BE2C (cell line): ENCODE measurements around the gene LHX3.

Source experiments
- DNase-seq: peaks from one replicate; pipeline ENCODE4 v3.0.0-alpha.2; 2020
- H3K27me3 ChIP-seq: fragments of 250-450 bp; sonication (Bioruptor Pico); 2 replicates; pipeline ENCODE4 v1.5.1; 2020; ENCODE audit warnings: mild to moderate bottlenecking
- H3K36me3 ChIP-seq: fragments of 250-450 bp; sonication (Bioruptor Pico); 2 replicates; pipeline ENCODE4 v1.5.1; 2020; ENCODE audit warnings: mild to moderate bottlenecking
- H3K4me1 ChIP-seq: fragments of 250-450 bp; sonication (Bioruptor Pico); 2 replicates; pipeline ENCODE4 v1.5.1; 2020
- H3K4me3 ChIP-seq: 2 replicates; pipeline ENCODE4 v1.5.1; 2011; ENCODE audit warnings: low read depth, low read length
- H3K9me3 ChIP-seq: fragments of 250-450 bp; sonication (Bioruptor Pico); 2 replicates; pipeline ENCODE4 v1.5.1; 2020
- TF ChIP-seq, protein P1 (sequence below): IDR thresholded peaks from 2 replicates; pipeline ENCODE4 v1.5.1; 2012; ENCODE audit warnings: mild to moderate bottlenecking, low read depth, low read length

LHX3 gene

DNA sequence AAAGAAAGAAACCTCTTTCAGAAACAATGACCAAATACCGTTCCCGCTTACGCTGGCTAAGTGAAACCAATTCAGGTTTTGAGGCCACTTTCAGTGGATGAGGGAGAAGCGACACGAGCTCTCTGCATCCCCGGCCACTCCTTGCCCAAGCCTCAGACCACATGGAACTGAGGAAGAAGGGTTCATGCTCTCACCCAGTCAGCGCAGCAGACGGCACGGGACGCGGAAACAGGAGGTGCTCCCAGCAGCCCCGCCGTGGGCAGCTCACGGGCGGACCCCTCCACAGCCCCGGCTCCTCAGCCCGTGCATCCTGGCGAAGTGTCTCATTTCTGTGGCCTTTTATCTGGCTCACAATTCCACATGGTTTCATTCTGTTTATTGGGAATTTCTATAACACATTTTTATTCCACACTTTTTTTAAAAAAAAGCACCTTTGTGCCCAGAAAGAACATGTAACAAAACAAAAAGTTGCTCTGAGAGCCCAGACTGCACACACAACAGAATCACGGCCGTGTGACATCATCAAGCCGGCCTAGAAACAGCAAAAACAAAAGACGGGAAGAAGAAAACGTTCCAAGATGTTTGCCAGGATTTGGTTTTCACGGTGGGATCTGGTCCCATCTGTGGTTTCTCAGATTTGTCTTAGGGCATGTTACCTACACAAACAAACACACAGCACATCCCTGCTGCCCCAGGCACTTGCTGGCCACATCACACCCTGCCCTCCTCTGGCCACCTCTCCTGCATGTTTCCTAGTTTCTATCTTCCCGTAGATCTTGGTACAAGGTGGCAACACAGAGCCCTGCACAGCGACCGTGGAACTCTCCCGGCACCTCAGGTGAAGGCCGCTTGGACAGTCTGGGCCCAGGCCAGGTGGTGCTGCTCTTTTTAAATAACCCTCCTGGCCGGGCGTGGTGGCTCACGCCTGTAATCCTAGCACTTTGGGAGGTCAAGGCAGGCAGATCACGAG is 24.5 kb upstream of the LHX3 start:
- Histone ChIP-seq H3K27me3 (no peaks in the 10 kb centered on the region), H3K4me3 (no peak overlapping the region), H3K36me3 (peaks cover 48% of the 10 kb centered on the region), H3K4me1 (peaks cover 18% of the 10 kb centered on the region), H3K9me3 (no peaks in the 10 kb centered on the region)
- TF ChIP-seq, protein P1, sequence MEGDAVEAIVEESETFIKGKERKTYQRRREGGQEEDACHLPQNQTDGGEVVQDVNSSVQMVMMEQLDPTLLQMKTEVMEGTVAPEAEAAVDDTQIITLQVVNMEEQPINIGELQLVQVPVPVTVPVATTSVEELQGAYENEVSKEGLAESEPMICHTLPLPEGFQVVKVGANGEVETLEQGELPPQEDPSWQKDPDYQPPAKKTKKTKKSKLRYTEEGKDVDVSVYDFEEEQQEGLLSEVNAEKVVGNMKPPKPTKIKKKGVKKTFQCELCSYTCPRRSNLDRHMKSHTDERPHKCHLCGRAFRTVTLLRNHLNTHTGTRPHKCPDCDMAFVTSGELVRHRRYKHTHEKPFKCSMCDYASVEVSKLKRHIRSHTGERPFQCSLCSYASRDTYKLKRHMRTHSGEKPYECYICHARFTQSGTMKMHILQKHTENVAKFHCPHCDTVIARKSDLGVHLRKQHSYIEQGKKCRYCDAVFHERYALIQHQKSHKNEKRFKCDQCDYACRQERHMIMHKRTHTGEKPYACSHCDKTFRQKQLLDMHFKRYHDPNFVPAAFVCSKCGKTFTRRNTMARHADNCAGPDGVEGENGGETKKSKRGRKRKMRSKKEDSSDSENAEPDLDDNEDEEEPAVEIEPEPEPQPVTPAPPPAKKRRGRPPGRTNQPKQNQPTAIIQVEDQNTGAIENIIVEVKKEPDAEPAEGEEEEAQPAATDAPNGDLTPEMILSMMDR = no peak
- no peak for DNase-seq

DNA sequence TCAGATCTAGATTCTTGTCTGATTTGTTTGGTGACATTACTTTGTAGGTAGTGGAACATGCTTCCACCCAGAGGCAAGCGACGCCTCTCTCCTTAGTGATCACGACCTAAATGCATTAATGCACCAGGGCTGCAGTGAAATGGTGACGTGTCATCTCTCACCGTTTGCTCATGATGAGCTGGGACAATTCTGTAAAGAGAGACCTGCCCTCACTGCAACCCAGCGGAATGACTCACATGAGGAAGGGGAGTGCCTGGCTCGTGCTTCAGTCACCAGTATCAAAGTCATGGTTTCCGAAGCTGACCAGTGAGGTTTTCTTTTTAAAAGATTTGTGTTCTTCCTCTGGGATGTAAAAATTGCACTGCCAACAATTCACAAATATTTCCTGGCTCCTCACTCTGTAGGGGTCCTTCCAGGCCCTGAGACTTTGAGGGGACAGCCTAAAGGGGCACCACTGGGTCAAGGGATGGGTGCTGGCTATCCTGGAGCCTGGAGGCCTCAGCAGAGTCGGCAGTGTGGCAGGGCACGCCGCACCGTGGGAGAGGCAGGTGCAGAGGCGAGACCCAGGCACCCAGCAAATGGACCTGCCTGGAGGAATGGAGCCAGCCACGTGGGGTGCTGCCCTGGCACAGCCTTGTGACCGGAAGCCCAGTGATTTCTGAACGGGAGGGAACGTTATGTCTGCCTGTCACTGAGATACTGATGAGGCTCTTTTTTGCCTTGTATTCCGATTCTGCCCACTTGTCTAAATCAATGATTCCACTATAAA is 23.4 kb upstream of the LHX3 start:
- H3K4me3 ChIP-seq = no peak overlapping the region
- no peak for DNase-seq
- TF ChIP-seq, protein P1 = no peak
- no peaks in the 10 kb centered on the region for H3K27me3 ChIP-seq
- peaks cover 18% of the 10 kb centered on the region for H3K4me1 ChIP-seq
- no peaks in the 10 kb centered on the region for H3K9me3 ChIP-seq
- peaks cover 46% of the 10 kb centered on the region for H3K36me3 ChIP-seq

DNA sequence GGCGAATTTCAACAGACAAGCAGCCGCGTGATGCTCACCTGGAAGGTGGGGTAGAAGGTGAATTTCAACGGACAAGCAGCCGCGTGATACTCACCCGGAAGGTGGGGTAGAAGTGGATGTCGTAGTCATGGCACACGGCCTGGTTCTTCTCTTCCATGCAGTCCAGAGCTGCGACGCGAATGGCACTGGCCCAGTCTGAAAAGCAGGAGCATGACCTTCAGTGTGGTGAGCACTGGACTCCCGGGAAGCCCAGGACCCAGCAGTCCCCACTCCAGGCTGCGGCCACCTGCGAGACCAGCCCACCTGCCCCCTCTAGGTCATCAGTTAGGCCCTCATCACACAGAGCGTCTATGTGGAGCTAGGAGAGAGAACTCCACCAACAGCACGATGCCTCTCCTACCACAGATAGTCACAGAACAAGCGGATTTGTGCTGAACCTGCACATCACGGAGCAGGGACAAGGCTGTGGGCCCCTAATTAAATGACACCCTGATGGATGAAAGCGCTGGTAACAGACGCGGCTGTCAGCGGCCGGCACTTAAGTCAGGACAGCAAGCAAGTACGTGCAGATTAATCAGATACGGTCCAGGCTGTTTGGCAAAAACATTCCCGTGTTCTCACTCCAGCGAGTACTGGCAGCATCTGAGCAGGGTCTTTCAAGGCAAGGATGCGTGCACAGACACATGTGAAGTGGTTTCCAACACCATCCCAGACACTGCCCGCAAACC is 21.9 kb upstream of the LHX3 start:
- Histone ChIP-seq H3K36me3 (peaks cover 46% of the 10 kb centered on the region), H3K27me3 (no peaks in the 10 kb centered on the region), H3K4me1 (peaks cover 18% of the 10 kb centered on the region), H3K4me3 (no peak overlapping the region), H3K9me3 (no peaks in the 10 kb centered on the region)
- TF ChIP-seq, protein P1 = no peak
- peak; percentile 50 for DNase-seq

DNA sequence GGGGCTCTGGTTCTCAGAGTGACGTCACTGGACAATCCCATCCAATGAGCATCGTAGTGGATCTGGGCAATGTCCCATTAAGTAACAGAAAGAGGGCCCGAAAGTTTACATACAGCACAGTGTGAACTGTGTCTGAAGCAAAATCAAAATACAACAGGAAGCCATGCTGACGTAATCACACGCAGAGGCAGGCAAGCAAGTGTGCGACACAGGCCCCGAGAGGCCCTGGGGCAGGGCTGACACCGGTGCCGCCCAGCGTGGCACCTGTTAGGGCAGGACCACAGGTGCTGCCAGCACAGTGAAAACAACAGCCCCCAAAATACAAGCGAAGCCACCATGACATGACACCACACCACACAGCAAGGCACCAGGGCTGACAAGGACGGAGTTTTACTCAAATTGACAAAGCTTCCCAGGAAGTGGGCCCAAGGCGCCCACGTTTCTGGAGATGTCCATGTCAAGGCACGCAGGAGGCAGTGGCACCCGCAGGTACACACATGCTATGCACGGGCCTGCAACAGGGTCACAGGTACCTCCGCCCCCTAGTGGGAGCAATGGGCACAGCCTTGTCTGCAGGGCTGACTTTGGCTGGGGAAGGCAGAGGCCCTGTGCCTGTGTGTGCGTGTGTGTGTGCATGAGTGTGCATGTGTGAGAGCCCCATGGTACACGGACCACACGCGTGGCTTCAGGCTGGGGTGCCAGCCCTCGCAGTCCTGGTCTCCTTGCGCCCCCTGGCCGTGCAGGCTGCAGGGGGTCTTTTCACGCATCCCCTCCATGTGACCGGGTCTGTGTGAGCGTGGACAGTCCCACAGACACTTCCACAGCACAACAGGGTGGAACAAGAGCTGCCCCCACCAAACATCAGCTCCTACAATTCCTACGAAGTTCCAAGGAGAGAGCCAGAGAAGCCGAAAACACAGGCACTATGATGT is 21.1 kb upstream of the LHX3 start:
- TF ChIP-seq, protein P1 = peak; percentile 94
- peak; percentile 82 for DNase-seq
- H3K36me3 ChIP-seq = peaks cover 54% of the 10 kb centered on the region
- H3K4me3 ChIP-seq = no peak overlapping the region
- H3K27me3 ChIP-seq = no peaks in the 10 kb centered on the region
- peaks cover 18% of the 10 kb centered on the region for H3K4me1 ChIP-seq
- no peaks in the 10 kb centered on the region for H3K9me3 ChIP-seq

DNA sequence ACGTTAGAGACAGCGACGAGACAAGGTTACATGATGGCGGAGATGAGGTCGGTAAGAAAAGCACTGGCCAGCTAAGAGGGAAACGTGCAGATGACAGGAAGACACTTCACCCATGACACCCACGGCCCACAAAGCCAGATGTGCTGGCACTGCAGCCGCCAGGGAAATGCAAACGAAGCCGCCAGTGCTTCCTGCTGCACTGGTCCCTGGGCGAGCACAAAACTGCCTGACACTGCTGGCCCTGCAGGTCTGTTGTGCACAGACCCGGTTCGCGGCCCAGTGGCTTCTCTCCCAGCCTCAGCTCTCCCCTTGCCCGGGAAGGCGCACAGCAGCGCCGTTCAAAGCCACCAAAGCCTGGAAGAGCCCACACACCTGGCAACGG is 20.4 kb upstream of the LHX3 start:
- Histone ChIP-seq H3K36me3 (peaks cover 54% of the 10 kb centered on the region), H3K4me1 (peaks cover 18% of the 10 kb centered on the region), H3K4me3 (no peak overlapping the region), H3K27me3 (no peaks in the 10 kb centered on the region), H3K9me3 (no peaks in the 10 kb centered on the region)
- DNase-seq = no peak
- TF ChIP-seq, protein P1 = no peak
